ENCODE measurements around the gene DAPK1. TPM values are rescaled to one million over a fixed set of nuclear protein-coding genes. Genes with fewer than 3 reads are reported as not detected.

The DAPK1 gene
- total and polyA plus RNA-seq, 2 donors (not counting 1 experiment from before 2014, with no cell fraction given) = 1.7 to 2.8 TPM

DNA sequence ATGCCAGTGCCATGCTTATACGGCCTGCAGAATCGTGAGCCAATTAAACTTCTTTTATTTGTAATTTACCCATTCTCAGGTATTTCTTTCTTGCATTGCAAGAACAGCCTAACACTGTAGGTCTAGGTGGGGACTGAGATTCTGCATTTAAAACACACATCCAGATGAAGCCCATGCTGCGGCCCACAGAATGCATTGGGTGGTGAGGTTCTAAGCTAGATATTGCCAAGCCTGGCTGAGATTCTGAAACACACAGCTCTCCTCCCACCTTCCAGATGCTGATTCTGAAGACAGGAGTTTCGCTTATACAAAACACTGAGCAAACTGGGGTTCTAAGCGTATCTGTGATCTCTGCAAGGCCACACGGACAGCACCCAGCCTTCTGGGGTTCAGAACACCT is 75.1 kb downstream of the DAPK1 start:
- Histone ChIP-seq H3K9me3 (ENCODE audit: control extremely low read depth in 1 of 3, control insufficient read depth in 2 of 3, insufficient read depth in 1 of 3, low read length in 2 of 3) (no peaks in the 10 kb centered on the region), H3K4me1 (ENCODE audit: control insufficient read depth in 2 of 2, insufficient read depth in 2 of 2, low read length in 2 of 2) (no peaks in the 10 kb centered on the region), H3K9ac (ENCODE audit: low read length) (no peak overlapping the region), H2AFZ (ENCODE audit: insufficient read depth, low read depth, low read length, poor library complexity, severe bottlenecking) (no peak overlapping the region), H3K27me3 (replicated peaks in 1 of 4; ENCODE audit: control extremely low read depth in 1 of 4, control insufficient read depth in 3 of 4, insufficient read depth in 4 of 4, low read length in 3 of 4) (no peaks in the 10 kb centered on the region), H4K20me1 (ENCODE audit: control insufficient read depth, insufficient read depth, low read length, poor library complexity, severe bottlenecking) (no peaks in the 10 kb centered on the region), H3K79me2 (ENCODE audit: control insufficient read depth, insufficient read depth, low read length) (no peaks in the 10 kb centered on the region), H3K27ac (ENCODE audit: low read length in 2 of 2) (no peak overlapping the region), H3K36me3 (replicated peaks in 1 of 2; ENCODE audit: control extremely low read depth in 1 of 2, control insufficient read depth in 1 of 2, extremely low read depth in 1 of 2, insufficient read depth in 2 of 2, low read length in 1 of 2) (no peaks in the 10 kb centered on the region), H3K4me2 (replicated peaks; ENCODE audit: low read depth, low read length, poor library complexity, severe bottlenecking) (no peak overlapping the region), H3K4me3 (ENCODE audit: control extremely low read depth in 1 of 5, extremely low read depth in 1 of 5, insufficient read depth in 1 of 5, low read depth in 2 of 5, low read length in 4 of 5) (no peak overlapping the region)
- WGBS (ENCODE audit: insufficient coverage) = 67% methylated on average over 3 of the region's 6 CpGs
- ChIA-PET CTCF (no interaction called here), POLR2A (no interaction called here)
- no peak for ATAC-seq (ENCODE audit: low read depth)
- no peak for TF ChIP-seq EZH2 (IDR thresholded peaks at IDR 0.05; ENCODE audit: borderline replicate concordance, insufficient read depth, low read depth, low read length, poor library complexity, severe bottlenecking)
- TF ChIP-seq, protein P1, sequence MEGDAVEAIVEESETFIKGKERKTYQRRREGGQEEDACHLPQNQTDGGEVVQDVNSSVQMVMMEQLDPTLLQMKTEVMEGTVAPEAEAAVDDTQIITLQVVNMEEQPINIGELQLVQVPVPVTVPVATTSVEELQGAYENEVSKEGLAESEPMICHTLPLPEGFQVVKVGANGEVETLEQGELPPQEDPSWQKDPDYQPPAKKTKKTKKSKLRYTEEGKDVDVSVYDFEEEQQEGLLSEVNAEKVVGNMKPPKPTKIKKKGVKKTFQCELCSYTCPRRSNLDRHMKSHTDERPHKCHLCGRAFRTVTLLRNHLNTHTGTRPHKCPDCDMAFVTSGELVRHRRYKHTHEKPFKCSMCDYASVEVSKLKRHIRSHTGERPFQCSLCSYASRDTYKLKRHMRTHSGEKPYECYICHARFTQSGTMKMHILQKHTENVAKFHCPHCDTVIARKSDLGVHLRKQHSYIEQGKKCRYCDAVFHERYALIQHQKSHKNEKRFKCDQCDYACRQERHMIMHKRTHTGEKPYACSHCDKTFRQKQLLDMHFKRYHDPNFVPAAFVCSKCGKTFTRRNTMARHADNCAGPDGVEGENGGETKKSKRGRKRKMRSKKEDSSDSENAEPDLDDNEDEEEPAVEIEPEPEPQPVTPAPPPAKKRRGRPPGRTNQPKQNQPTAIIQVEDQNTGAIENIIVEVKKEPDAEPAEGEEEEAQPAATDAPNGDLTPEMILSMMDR (IDR thresholded peaks at IDR 0.05) = no peak
- Mint-ChIP-seq H3K4me1 (no peaks in the 10 kb centered on the region), H3K9me3 (ENCODE audit: insufficient read depth) (no peaks in the 10 kb centered on the region), H3K27ac (no peak overlapping the region), H3K27me3 (no peaks in the 10 kb centered on the region), H3K4me3 (no peak overlapping the region)
- no peak for DNase-seq
- intact Hi-C loops (cut with micrococcal nuclease) = no loop called here

GRCh38 chr9:87573841-87574342 is 76.2 kb downstream of the DAPK1 start:
- Histone ChIP-seq H3K9me3 (ENCODE audit: control extremely low read depth in 1 of 3, control insufficient read depth in 2 of 3, insufficient read depth in 1 of 3, low read length in 2 of 3) (no peaks in the 10 kb centered on the region), H3K27ac (ENCODE audit: low read length in 2 of 2) (no peak overlapping the region), H3K4me3 (ENCODE audit: control extremely low read depth in 1 of 5, extremely low read depth in 1 of 5, insufficient read depth in 1 of 5, low read depth in 2 of 5, low read length in 4 of 5) (no peak overlapping the region), H3K4me1 (ENCODE audit: control insufficient read depth in 2 of 2, insufficient read depth in 2 of 2, low read length in 2 of 2) (no peaks in the 10 kb centered on the region), H3K79me2 (ENCODE audit: control insufficient read depth, insufficient read depth, low read length) (no peaks in the 10 kb centered on the region), H2AFZ (ENCODE audit: insufficient read depth, low read depth, low read length, poor library complexity, severe bottlenecking) (no peak overlapping the region), H3K27me3 (replicated peaks in 1 of 4; ENCODE audit: control extremely low read depth in 1 of 4, control insufficient read depth in 3 of 4, insufficient read depth in 4 of 4, low read length in 3 of 4) (no peaks in the 10 kb centered on the region), H3K36me3 (replicated peaks in 1 of 2; ENCODE audit: control extremely low read depth in 1 of 2, control insufficient read depth in 1 of 2, extremely low read depth in 1 of 2, insufficient read depth in 2 of 2, low read length in 1 of 2) (no peaks in the 10 kb centered on the region), H3K9ac (ENCODE audit: low read length) (no peak overlapping the region), H3K4me2 (replicated peaks; ENCODE audit: low read depth, low read length, poor library complexity, severe bottlenecking) (no peak overlapping the region), H4K20me1 (ENCODE audit: control insufficient read depth, insufficient read depth, low read length, poor library complexity, severe bottlenecking) (no peaks in the 10 kb centered on the region)
- no peak for TF ChIP-seq EZH2 (IDR thresholded peaks at IDR 0.05; ENCODE audit: borderline replicate concordance, insufficient read depth, low read depth, low read length, poor library complexity, severe bottlenecking)
- TF ChIP-seq, protein P1 (IDR thresholded peaks at IDR 0.05) = no peak
- DNase-seq (no peak), ATAC-seq (ENCODE audit: low read depth) (no peak)
- ChIA-PET POLR2A (no interaction called here), CTCF (no interaction called here)
- intact Hi-C loops (cut with micrococcal nuclease) = no loop called here
- no peak overlapping the region for H3K27ac Mint-ChIP-seq
- no peaks in the 10 kb centered on the region for H3K9me3 Mint-ChIP-seq (ENCODE audit: insufficient read depth)
- H3K27me3 Mint-ChIP-seq = no peaks in the 10 kb centered on the region
- no peak overlapping the region for H3K4me3 Mint-ChIP-seq
- WGBS (ENCODE audit: insufficient coverage) = no CpG with 5 or more reads among the region's 1 CpG
- no peaks in the 10 kb centered on the region for H3K4me1 Mint-ChIP-seq
